ENCODE measurements around the gene DIS3L2.

- TF ChIP-seq CTCF (IDR thresholded peaks at IDR 0.05): no peak
- no peak for TF ChIP-seq POLR2AphosphoS5 (IDR thresholded peaks at IDR 0.05)
These were observed 413.7 kb downstream of the DIS3L2 start for GRCh38 chr2:232375164-232375563.
